Measurements from ENCODE around the gene TECPR1.

The TECPR1 gene

DNA sequence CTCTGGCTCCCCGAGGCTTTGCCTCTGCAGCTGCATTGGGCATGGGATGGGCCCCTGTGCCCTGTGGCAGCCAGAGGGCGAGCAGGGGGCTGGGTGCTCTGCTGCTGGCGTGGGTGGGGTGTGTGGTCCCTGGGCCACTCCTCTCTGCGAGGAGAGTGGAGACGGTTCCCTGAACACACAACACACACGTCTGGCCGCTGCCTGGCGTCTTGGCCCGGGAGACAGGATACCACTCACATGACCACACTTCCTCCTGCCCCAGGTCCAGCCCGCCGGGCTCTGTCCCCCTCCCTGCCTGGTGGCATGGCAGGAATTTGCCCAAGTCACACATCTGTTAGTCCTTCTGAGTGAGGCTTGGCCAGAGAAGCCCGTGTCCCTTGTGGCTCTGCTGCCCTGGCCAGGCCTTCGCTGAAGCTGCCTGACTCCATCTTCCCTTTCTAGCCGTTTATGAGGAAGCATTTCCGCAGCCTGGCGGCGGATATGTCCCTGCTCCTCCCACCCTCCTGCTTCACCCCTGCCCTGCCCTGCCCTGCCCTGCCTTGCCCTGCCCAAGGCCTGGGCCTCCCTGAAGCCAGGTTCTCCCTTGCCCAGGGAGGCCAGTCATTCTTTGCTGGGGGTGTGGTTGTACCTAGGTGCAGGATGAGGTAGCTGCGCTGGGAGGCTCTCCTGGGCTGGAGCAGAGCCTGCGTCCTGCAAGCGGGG is 32.5 kb upstream of the TECPR1 start:
- peak; percentile 82 for DNase-seq (ENCODE audit: low spot score)

DNA sequence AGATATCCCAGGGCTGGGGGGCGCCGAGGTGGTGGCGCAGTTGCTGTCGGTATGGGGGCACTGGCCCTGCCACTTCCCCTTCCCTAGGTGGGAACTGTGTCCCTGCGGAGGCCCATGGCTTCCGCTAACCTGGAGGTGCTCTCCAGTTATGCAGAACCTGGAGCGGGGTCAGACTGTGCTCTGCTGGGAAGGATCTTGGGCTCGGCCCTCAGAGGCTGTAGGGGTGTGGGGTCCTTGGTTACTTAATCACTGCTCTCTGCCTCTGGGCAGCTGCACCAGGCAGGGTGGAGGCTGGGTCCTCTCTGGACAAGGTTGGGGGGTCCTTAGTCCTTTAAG is 31.8 kb upstream of the TECPR1 start:
- no peak for DNase-seq (ENCODE audit: low spot score)

DNA sequence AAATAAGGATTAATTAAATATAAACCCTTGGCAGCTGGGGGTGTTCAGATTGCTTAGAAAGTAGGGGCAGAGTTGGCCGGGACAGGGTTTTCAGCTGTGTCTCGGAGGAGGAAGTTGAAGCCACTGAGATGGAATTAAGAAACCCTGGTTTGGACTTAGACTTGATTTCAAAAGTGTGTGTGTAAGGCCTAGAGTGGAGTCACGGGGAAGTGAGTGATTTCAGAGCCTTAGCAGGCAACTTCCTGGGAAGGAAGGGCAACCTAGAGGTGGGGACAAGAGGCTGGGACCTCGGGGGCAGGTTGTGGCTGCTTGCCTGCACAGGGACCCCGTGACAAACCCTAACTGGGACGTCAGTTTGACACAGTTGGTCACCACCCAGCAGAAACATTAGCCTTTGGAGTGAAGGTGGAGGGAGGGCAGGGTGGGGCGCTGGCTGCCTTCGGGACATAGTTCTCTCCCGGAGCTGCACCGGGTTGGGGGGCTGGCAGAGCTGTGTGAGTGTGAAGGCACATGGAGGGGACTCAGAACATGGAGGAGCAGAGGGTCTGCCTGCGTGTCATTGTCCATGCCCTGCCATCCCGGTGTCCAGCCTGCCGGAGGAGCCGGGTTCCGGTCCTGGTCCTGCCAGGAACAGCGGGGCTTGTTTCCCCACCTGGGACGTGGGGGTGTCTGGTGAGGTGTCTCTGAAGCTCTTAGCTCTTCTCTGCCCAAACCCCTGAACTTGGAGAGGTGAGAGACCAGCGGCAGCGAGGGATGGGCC is 31.3 kb upstream of the TECPR1 start:
- no peak for DNase-seq (ENCODE audit: low spot score)

DNA sequence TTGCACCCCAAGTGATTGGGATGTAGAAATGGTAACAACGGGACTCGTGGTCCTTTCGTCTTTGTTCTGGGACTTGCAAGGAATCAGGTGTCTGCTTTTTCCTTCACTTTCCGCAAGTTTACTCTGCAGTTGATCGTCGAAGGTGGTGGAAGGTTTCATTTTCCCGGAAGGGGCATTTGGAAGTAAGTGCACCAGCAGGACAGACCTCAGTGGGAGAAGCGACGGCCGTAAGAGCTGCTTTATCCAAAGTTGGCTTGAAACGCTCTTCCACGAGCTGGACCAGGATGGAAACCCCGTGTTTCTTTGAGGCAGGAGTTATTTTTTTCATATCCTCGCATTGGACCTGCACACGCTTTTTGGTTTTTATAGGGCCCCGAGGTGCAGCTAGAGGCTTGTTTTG is 30.7 kb upstream of the TECPR1 start:
- DNase-seq (ENCODE audit: low spot score): no peak

DNA sequence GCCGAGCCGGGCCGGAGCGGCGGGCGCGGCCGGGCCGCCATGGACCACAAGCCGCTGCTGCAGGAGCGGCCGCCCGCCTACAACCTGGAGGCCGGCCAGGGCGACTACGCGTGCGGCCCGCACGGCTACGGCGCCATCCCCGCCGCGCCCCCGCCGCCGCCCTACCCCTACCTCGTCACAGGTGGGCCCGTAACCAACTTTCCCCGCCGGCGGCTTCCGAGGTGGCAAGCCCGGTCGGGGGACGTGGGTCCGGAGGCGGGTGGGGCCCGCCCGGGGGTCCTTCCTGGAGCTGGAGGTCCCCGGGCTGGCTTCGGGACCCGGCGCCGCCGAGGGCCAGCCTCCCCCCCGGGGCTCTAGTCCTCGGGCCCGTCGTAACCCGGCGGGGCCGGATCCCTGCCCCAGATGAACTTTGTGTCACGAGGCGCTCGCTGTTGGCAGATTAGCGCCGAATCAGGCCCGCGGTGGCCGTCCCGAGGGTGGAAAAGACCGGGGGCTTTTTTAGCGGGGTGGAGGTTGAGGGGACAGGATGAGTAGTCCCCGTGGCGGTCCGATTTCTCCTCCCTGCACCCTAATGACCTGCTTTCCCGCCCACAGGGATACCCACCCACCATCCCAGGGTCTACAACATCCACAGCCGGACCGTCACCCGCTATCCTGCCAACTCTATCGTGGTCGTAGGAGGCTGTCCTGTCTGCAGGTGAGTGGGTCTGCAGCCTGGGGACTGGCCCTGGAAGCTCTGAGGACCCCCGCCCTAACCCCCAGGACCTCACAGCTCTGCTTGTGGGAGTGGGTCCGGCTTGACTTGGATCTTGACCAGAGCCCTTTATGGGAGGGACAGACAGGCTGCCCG is 29.9 kb upstream of the TECPR1 start:
- DNase-seq (ENCODE audit: low spot score): no peak

DNA sequence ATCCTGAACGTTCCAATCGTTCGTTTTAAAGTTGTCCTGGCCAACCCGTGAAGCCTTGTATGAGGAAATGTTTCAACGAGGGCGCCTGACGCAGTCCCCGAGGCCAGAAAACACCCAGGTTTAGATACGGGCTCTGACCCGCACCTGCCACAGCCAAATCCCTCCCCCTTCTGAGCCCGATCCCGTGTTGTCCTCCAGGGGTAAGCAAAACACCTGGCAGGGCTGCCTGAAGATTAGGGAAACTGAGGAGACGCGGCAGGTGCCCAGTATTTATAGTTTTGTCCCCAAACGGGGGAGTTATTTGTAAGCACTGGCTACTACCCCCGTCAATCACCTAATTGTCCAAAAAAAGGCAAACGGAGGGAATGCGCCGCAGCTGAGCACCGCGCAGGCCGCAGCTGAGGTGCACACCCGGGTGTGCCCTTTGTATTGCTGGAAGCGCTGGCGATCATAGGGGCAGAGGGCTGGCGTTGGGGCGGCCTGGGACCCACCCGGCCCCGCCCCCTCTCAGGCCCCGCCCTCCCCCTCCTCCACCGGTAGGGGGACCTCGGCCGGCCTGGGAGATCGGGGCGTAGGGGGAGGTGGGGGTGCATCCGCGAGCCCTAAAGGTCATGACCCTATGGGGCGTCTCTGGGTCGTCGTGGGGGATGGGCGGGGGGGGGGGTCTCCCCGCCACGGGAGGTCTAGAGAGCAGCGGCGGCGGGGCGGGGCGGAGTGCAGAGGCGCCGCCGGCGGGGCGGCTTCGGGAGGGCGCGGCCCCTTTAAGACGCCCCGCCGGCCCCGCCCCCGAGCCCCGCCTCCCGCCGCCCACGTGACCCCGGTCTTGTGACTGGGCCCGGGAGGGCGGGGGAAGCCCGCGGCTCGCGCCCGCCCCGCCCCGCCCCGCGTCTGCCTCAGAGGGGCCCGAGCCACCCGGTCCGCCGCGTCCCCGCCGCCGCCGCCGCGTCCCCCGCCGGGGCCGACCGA is 29.0 kb upstream of the TECPR1 start, which contains the start of gene BRI3:
Gene BRI3 (plus strand): TSS at position 896 of the 966 bp plus-strand sequence. CDS start 110 bp downstream, outside the sequence.
- peak; percentile 91 for DNase-seq (ENCODE audit: low spot score)

DNA sequence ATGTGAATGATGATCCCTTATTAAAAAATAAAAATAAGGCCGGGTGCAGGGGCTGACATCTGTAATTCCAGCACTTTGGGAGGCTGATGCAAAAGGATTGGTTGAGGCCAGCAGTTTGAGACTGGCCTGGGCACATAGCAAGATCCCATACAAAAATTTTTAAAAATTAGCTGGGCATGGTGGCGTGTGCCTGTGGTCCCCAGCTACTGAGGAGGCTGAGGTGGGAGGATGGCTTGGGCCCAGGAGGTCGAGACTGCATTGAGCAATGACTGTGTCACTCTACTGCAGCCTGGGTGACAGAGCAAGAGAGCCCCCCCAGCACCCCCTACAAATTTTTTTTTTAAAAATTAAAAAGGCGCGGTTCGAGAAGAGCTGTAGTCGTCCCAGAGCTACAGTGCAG is 28.3 kb upstream of the TECPR1 start:
- no peak for DNase-seq (ENCODE audit: low spot score)

DNA sequence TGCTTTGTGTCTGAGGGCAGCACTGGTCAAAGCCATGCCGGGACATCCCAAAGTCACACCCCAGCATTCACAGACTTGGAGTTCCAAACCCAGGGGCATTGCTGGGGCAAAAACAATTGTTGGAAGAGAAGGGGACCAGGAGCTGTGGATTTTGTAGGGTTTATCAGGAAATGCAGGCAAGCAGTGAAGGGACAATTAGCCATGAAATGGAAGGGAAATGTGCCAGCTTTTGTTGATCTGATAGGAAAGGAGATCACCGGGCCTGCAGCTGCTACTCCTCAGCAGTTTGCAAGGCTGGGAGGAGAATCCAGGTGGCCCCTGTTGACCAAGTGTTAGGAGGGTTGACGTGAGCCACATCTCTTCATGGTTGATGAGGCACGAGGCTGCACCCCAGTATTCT is 26.9 kb upstream of the TECPR1 start:
- DNase-seq (ENCODE audit: low spot score): no peak

DNA sequence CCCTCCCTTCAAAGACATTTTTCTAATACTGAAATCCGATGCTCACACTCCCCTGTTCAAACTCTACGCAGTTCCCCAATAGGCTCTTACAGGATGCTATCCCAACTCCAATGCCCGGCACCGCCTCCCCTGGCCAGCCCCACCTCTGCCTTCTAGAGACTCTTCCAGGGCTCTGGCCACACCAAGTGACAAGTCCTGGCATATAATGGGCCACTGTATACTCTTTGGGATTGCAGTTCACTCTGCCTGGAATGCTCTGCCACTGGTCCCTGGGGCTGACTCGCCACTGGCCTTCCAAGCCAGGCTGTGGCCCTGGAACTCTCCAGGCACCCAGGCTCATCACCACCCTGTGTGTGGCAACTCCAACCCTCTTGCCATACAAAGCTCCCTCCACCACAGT is 26.4 kb upstream of the TECPR1 start:
- DNase-seq (ENCODE audit: low spot score): no peak

DNA sequence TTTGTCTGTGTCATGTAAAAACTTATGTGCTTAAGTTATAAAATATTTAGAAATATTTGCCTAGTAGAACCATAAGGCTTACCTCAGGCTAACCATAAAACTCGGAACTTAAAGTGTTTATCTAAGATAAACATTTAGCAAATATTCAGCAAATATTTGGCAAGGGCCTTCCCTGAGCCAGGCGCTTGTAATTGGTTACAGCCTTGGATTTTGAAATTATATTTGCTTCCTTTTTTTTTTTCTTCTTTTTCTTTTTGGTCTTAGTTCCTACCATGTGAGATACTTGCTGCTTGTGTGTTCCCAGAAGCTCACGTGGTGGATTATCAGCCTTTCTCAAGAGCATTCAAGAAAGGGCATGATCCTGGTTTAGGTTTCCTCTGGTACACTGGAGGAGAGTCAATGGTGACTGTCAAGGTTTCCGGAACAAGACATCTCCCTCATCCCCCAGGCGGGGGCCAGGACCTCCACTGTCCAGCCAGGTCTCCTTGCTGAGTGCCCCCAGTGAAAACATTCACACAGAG is 24.3 kb upstream of the TECPR1 start:
- no peak for DNase-seq (ENCODE audit: low spot score)

DNA sequence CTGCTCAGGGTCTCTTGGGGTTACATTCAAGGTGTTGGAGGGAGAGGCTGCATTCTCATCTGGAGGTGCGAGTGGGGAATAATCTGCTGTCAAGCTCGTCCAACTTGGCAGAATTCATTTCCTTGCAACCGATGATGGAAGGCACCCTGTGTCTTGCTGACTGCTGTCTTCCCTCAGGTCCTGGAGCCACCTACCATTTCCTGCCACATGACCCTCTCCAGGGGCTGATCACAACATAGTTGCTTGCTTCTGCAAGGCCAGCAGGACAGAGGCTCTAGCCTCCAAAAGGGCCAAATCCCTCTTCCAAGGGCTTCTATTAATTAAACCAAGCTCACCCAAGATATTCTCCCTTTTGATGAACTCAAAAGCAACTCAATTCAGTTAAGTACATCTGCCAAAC is 15.3 kb upstream of the TECPR1 start:
- DNase-seq (ENCODE audit: low spot score): no peak

DNA sequence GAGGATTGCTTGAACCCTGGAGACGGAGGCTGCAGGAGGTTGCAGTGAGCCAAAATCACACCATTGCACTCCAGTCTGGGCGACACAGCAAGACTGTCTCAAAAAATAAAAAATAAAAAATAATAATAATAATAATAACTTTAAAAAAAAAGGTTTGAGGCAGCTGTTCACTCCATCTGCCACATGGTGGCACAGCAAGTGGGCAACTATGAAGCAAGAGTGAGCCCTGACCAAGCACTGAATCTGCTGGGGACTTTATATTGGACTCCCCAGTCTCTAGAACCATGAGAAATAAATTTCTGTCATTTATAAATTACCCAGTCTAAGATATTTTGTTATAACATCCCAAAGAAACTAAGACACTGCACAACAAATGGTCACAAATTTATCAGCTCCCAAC is 14.8 kb upstream of the TECPR1 start:
- no peak for DNase-seq (ENCODE audit: low spot score)

DNA sequence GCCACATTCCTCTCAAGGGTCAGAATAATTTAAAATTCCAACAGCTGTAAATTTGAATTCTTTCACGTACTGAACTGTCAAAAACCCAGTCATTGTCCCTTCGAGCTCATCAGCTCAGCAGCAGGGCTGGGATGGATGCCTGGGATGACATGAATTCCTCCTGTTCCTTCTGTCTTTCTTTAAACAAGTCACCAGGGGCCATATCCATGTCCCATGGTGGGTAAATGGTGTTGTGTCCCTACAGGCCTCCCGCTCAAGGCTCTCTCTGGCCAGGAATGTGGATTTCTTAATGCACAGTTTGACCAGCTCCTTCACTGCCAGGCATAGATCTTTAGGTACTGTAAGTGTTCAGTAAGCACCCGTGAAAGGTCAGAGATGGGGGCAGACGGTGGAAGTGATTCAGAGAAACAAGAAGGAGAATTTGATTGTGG is 13.8 kb upstream of the TECPR1 start:
- no peak for DNase-seq (ENCODE audit: low spot score)

DNA sequence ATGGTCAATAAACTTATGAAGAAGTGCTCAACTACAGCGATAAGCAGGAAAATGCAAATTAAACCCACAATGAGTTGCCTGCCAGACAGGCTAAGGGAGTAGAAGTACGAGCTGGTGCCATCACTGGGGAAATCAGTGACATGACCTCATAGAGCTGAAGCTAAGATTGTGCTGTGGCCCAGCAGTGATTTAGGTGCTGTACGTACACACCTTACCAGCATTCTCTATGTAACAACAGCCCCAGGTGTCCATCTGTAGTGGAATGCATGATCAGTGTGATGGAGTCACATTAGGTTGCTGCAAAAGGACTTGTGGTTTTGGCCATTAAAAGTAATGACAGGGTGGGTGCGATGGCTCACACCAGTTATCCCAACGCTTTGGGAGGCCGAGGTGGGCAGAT is 5.7 kb upstream of the TECPR1 start:
- no peak for DNase-seq (ENCODE audit: low spot score)

DNA sequence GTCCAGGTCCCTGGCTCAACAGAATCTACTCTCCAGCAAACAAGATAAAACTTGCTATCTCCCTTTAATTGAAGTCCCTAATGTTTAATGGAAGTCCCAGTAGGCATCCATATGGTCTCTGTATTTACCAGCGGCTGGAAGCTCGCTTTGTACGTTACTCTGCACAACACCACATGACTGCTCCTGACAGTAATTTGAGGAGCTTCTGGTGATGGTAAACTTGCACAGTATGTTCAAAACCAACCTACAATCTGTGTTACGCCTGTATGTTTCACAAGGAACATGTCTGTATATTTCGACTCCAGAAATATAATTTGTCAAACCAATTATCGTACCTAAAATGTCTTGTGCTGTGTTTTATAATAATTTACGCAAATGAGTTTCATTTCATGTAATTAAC is 4.4 kb upstream of the TECPR1 start:
- no peak for DNase-seq (ENCODE audit: low spot score)

DNA sequence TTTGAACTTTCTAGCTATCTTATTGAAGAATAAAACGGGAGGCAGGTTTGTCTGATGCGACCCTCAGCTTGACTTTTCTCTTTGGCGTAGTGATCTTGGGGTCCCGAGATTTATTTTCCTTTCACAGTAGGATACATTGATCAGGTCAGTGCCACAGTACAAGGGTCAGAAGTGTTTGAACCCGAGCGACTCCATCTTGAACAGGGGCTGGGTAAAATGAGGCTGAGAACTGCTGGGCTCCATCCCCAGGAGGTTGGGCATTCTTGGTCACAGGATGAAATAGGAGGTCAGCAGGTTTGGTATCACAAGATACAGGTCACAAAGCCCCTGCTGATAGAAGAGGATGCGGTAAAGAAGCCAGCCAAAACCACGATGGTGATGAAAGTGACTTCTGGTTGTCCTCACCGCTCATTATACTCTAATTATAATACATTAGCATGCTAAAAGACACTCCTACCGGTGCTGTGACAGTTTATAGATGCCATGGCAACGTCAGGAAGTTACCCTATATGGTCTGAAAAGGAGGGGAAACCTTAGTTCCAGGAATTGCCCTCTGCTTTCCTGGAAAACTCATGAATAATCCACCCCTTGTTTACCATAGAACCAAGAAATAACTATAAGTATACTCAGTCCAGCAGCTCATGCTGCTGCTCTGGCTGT is 3.0 kb upstream of the TECPR1 start:
- no peak for DNase-seq (ENCODE audit: low spot score)

DNA sequence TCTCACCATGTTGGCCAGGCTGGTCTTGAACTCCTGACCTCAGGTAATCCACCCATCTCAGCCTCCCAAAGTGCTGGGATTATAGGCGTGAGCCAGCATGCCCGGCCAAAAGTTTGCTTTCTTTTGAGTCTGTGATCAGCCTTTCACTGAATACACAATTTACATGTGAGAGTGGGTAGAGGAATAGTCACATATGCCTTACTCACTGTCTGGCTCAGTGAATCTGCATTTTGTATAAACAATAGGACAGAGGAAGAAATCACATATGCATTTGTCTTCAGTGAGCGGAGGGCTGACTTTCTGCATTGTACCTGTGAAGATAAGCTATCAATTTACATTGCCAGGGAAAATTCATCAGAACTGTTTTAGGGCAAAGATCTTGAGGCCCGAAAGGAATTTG is 2.5 kb upstream of the TECPR1 start:
- DNase-seq (ENCODE audit: low spot score): no peak

DNA sequence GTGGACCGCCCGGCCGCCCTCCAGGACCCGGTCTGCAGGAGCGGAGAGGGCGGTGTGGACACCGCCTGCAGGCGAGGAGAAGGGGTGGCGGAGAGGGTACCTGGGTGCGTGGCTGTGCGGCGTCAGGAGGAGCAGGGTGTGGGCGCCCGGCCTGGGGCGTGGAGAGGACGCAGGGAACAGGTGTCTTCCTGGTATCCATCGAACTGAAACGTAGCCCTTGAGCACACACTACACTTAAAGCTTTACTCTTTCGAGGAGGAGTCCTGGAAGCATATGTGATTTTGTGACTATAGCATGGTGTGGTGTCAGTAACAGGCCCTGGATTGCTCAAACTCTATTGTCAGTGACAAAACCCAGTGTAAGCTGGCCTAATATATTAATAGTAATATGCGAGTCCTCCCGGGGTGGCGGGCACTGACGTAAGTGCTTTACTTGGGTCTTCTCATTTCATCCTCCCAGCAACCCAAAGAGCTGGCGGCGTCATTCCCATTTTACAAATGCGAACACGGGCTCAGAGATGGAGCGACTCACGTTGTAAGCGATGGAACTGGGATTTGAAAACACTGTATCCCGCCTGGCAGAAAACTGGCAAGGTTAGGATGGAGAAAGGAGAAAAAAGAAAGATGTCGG is 508 bp upstream of the TECPR1 start:
- DNase-seq (ENCODE audit: low spot score): no peak

DNA sequence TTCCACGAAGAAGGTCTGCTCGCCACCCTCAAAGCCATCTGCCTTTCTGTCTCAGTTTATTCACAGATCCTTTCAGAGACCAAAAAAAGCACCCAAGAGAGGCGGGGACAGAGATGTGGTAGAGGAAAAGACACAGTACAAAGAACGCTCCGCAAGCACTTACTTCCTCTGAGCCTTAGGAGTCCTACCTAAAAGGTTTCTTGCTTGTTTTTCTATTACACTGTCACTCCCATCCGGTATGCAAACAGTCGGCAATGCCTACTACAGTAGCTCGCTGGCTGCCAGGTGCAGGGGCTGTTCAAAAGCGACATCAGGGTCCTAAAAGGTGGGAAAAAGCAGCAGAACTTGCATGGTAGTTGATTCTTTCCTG is 816 bp downstream of the TECPR1 start:
- no peak for DNase-seq (ENCODE audit: low spot score)

DNA sequence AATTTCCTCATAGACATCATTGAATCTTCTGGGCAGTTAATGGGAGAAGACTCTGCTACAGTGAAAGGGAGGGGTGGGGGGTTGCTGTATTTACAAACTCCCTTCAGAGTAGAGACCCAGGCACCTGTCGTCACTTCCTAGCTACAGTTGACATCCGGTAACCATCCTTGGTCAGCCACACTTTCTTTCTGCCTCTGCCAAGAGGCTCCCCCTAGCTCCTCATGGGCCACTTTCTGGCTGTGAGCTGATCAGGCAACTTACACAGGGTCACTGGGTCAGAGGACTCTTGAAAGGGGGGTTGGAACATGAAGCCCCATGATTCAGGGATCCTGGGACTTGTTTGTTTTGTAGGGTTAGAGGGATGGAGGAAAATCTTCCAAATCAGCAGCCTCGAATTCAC is 1.2 kb downstream of the TECPR1 start:
- DNase-seq (ENCODE audit: low spot score): no peak

DNA sequence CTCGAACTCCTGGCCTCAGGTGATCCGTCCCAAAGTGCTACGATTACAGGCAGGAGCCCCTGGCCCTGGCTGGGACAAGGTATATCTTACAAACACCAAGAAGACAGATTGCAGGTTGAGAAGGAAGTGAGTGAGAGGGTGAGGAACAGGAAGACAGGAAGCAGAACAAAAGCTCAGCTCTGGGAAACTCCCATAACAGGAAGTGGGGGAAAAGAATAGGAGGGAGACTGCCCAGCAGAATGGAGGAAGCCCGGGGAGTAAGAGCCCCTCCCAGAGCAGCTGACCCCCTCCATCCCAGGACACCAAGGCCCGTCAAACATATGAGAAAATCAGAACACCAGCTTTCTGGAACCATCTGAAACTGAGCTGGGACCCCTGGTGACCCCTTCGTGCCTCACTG is 2.9 kb downstream of the TECPR1 start:
- DNase-seq (ENCODE audit: low spot score): no peak
